Mesenteric fat pad (tissue), 1 donor: ENCODE results near the gene EBLN1. TPM values are rescaled to one million over a fixed set of nuclear protein-coding genes. Genes with fewer than 3 reads are reported as not detected.

Experiments used
- DNase-seq: peaks from one replicate; pipeline ENCODE4 v3.0.0-alpha.2; 2020; ENCODE audit warnings: low spot score
- long read RNA-seq: library from polyadenylated mRNA; unstranded; transcript quantifications from one replicate; pipeline ENCODE4 v2.0.0, GENCODE V29; 2020
- total RNA-seq: library from RNA; stranded (reverse); fragmentation: NEBNext Ultra II Directional; extraction: Animal tissue kit (Norgen Biotek cat#: 25700); gene quantifications from one replicate; pipeline ENCODE4 v1.2.1, GENCODE V29; 2021
- donor health status: DM: yes; HTN: yes; CAD: no.

Gene EBLN1
- total RNA-seq = not detected
- long read RNA-seq = 0 reads

DNA sequence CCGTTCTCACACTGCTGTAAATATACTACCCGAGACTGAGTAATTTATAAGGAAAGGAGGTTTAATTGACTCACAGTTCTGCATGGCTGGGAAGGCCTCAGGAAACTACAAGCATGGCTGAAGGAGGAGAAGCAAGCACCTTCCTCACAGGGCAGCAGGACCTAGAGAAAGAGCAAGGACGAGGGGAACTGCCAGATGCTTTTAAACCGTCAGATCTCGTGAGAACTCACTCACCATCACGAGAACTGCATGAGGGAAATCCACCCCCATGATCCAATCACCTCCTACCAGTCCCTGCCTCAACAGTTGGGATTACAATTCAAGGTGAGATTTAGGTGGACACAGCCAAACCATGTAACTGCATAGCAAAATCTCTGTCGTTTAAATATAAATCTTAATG, at the start of gene EBLN1:
Gene EBLN1 (minus strand): TSS at position 174 of the 400 bp plus-strand sequence. CDS start 8,032 bp downstream, outside the sequence.
- no peak for DNase-seq

DNA sequence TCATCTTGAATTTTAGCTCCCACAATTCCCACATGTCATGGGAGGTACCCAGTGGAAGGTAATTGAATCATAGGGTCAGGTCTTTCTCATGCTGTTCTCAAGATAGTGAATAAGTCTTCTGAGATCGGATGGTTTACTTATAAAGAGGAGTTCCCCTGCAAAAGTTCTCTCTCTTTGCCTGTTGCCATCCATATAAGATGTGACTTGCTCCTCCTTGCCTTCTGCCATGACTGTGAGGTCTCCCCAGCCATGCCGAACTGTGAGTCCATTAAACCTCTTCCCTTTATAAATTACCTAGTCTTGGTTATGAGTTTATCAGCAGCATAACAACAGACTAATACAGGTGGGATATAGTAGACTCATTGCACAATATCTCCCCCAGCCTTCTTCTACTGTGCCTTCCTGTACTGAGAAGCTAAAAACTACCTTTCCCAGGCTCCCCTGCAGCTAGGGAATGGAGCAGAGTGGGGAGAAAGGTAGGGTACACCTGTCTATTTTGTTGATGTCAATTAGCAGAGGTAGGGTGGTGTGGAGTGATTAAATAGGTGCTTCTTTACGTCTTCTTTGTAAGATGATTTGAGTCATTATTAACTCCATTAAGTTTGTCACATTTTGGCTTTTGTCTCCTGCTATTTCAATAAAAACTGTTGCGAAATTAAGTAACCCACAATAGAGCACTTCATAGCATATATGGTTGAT, 48.2 kb upstream of the EBLN1 start:
- DNase-seq = no peak

DNA sequence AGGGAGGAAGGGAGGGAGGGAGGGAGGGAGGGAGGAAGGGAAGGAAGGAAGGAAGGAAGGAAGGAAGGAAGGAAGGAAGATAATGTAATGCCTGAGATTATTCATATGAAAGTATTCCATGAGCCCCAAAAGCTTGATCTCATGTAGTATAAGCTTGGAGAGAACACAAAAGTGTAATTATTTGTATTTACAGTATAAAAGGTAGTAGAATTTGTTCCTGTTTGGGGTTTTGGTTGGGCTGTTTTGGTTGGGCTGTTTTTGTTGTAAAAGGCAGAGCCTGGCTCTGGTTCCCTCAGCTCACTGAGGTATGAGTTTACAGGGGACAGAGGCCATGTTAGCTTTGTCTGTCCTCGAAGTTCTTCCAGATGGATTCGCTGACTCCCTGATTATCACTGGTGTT, 45.3 kb upstream of the EBLN1 start:
- no peak for DNase-seq

DNA sequence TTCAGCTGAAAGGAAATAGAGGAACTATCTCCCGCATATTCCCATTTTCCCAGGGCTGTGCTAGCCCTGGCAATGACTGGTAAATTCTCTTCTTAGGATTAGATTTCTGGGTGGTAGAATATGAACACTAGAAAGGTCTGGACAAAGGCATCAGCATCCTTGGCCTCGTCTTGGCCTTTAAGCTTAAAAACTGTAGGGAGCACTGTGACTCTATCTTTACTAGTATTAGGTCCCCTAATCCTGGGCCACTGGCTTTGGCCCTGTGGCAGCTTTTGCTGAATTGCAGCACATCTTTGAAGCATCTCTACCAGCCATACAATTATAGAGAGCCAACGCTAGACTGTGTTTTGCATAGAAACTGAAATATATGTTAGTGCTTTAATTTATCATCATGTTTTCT, 41.5 kb upstream of the EBLN1 start:
- no peak for DNase-seq

DNA sequence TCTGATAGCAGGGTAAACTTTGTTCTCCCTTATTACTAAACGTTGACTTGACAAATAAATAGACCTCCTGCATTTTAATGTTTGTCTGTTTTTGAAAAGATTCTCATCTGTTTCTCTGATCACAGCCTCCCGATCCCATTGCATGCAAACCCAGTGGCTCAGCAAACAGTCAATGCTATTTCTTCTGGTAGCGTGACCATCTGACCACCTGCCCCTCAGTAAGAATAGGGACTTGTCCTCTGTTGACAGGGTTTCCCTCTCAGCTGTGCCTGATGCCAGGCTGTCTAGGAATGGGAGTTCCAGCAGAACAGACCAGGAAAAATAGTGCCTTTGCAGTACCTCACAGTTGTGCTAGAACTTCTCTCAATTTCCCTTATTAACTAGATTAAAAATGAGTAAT, 40.7 kb upstream of the EBLN1 start:
- DNase-seq = no peak

GRCh38 chr10:22253580-22253882, 35.7 kb upstream of the EBLN1 start:
- DNase-seq = no peak

- DNase-seq = no peak
Observed at GRCh38 chr10:22252801-22253579, 35.2 kb upstream of the EBLN1 start.

DNA sequence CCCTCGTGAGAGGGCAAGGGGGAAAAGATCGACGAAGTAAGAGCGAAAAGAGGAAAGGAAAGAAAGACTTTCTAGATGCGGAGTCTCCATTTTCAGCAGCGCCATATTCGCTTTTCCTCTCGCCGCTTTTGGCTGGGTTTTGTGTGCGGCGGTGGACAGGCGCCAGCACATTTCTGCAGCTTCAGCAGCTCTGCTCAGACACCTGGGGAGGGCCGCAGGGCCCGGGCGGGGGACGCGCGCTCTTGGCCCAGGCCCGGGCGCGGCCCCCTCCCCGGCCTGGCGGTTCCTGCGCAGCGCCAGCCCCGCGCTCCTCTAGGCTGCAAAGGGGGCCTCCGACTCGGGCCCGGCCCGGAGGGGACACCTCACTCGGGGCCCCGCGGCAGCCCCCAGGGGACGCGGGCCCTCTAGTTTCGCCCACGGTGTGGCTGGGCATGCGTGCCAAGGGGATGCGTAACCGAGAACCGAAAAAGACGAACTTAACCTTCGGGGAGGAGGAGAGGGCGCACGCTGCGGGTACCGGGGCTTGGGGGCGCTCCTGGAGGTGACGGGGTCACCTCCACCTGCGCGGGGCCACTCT, 34.5 kb upstream of the EBLN1 start:
- DNase-seq = no peak

DNA sequence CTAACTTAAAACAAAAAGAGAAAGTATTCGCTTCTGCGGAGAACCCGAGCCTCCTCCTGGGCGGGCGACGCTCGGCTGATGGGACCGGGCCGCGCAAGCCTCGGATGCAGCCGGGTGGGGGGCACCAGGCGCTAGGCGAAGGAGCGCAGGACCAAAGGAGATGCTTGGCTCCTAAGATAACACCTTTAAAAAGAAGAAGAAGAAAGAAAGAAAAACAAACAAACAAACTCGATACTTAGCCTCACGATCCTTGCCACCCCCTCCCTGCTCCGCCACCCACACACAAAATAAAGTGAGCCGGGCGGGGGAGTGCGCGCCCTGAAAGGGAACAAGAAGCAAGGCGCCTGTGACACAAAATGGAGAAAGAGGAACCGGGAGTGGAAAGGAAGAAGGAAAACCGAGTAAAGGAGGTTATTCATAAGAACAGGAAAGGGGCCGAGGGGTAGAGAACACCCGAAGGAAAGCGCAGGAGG, 34.0 kb upstream of the EBLN1 start:
- DNase-seq = no peak

- DNase-seq = no peak
Observed at GRCh38 chr10:22250897-22251660, 33.3 kb upstream of the EBLN1 start.

DNA sequence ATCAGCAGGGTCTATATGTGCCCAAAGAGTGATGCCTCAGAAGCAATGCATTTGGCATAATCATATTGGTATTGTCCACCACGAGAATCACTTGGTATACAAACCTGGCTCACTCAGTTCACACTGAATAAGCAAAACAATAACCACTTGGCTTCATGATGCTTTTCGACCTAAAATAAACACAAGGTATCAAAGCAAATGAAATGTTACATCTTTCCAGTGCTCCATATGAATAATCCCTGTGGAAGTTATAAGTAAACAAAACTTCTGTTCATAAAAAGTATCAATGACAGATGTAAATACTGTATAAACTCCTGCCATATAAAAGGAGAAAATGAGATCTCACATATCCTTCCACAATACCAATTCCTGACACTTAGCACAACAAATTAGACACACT, 29.8 kb upstream of the EBLN1 start:
- DNase-seq = no peak

DNA sequence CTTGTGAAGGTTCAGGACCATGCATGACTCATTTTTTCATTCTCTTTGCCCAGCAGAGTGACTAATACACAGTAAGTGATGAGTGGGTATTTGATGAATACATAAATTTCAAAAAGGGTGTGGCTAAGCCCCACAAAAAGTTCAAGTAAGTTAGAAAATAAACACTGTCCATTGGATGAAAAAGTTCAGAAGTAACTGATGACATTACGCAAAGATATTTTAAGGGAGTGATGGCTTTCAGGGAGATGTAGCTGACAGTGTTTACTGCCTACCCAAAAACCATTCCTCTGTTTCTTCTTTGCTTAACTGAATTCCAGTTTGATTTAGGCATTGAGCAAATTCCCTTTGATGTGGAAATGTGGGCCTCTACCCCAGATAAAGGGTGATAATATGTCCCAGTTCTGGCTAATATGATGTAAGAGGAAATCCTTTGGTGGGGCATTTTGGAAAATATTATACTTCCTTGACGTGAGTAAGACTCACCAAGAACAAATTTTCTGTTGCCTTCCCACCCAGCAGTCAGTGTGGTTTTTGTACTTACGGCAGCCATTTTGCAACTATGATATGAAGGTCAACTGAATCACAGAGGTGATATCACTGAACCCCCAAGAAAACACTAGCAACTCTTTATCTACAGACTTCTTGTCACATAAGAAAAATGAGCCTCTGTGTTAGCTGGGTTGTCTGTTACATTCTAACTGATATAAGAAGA, 29.0 kb upstream of the EBLN1 start:
- DNase-seq = no peak

- no peak for DNase-seq
Observed at GRCh38 chr10:22245567-22245966, 27.8 kb upstream of the EBLN1 start.

- DNase-seq = no peak
Observed at GRCh38 chr10:22244855-22245254, 27.0 kb upstream of the EBLN1 start.

DNA sequence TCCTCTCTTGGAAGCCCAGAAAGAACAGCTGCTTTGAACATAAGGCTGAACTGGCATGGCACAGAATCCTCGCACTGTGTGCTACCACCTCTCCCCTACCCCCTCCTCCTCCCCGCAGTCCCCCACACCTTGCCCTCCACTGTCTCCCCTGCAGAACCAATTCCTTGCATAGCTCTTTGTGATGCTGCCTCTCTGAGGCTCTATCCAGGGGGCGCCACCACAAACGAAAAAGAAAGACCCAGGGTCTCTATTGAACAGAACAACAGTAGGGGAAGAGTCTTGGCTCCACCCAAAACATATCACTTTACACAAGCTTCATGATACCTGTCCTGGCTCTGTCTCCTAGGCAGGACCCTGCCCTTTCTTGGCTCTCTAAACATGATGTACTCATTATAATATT, 26.2 kb upstream of the EBLN1 start:
- no peak for DNase-seq

GRCh38 chr10:22243321-22243720, 25.5 kb upstream of the EBLN1 start:
- no peak for DNase-seq

DNA sequence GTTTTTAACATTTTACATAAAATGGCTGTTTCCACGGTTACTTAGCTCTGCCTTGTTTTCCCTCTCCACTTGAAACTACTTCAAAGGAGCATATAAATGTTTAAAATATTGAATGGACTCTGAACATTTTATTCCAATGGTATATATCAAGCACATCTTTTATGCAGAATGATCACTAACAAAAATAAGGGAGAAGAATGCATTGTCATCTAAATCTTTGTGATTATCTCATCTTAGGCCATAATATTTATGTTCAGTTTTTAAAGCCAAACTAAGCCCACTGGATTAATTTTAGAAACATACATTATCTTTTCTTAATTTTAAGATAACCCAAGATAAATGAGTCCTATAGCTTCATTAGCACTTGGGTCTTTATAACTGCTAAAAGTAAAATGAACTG, 13.4 kb upstream of the EBLN1 start:
- no peak for DNase-seq

DNA sequence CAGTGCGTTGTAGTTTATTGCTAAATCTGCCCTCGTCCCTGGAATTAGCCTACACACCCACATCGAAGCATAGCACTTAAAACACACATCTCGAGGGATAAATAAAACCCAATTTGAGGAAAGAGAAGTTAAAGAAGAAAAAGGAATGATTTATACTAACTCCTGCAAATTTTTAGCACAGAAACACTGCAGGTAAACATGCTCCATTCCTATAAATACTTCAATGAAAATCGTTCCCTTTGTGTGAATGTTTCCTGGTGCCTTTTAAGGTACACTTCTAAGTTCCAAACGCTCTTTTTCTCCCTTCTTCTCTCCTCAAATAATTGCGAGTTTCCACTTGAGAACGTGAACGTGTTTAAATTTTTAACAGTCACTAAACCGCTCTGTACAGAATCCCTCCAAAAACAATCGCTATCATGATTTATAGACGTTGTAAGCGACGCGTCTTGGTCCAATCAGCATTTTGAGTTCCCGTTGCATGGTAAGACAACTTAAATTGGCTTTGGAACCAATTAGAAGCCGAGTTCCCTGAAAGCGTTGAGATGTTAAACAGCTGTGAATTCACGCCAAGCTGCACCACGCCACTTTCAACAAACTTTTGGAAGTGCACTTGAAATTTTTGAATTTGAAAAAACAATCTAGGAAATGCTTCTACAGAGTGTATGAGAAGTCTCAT, 12.5 kb upstream of the EBLN1 start:
- no peak for DNase-seq

GRCh38 chr10:22229802-22230157, 12.0 kb upstream of the EBLN1 start:
- no peak for DNase-seq

GRCh38 chr10:22228943-22229801, 11.4 kb upstream of the EBLN1 start:
- peak; percentile 93 for DNase-seq
